ENCODE data around the gene OR10D3.

The OR10D3 gene

GRCh38 chr11:124194293-124195188, 11.4 kb downstream of the OR10D3 start:
- TF ChIP-seq, protein P1, sequence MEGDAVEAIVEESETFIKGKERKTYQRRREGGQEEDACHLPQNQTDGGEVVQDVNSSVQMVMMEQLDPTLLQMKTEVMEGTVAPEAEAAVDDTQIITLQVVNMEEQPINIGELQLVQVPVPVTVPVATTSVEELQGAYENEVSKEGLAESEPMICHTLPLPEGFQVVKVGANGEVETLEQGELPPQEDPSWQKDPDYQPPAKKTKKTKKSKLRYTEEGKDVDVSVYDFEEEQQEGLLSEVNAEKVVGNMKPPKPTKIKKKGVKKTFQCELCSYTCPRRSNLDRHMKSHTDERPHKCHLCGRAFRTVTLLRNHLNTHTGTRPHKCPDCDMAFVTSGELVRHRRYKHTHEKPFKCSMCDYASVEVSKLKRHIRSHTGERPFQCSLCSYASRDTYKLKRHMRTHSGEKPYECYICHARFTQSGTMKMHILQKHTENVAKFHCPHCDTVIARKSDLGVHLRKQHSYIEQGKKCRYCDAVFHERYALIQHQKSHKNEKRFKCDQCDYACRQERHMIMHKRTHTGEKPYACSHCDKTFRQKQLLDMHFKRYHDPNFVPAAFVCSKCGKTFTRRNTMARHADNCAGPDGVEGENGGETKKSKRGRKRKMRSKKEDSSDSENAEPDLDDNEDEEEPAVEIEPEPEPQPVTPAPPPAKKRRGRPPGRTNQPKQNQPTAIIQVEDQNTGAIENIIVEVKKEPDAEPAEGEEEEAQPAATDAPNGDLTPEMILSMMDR (IDR thresholded peaks at IDR 0.05; ENCODE audit: extremely low read depth, insufficient read depth, missing control alignments): no peak
- in situ Hi-C loops (cut with MboI; ENCODE audit: low pct_unique_long_range_greater_than_20kb, low sequenced_read_pairs, unreplicated experiment): no loop called here
- DNase-seq (ENCODE audit: low spot score): no peak

- DNase-seq (ENCODE audit: low spot score): peak; percentile 57
- in situ Hi-C loops (cut with MboI; ENCODE audit: low pct_unique_long_range_greater_than_20kb, low sequenced_read_pairs, unreplicated experiment): no loop called here
- TF ChIP-seq, protein P1 (IDR thresholded peaks at IDR 0.05; ENCODE audit: extremely low read depth, insufficient read depth, missing control alignments): peak; percentile 83
Observed at GRCh38 chr11:124195189-124195734, 12.1 kb downstream of the OR10D3 start.

DNA sequence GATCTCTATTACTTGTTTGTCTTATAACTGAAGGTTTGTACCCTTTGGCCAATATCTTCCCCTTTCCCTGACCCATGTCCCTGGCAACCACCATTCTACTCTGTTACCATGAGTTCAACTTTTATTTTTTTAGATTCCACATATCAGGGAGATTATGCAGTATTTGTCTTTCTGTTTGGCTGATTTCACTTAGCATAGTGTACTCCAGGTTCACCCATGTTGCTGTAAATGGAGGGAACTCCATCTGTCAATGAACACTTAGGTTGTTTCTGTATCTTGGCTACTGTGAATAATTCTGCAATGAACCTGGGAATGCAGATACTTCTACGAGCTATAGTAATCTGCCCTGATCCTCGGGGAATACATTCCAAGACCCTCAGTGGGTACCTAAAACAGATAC, 14.9 kb downstream of the OR10D3 start:
- no peak for DNase-seq (ENCODE audit: low spot score)
- TF ChIP-seq, protein P1 (IDR thresholded peaks at IDR 0.05; ENCODE audit: extremely low read depth, insufficient read depth, missing control alignments): no peak
- in situ Hi-C loops (cut with MboI; ENCODE audit: low pct_unique_long_range_greater_than_20kb, low sequenced_read_pairs, unreplicated experiment): no loop called here

DNA sequence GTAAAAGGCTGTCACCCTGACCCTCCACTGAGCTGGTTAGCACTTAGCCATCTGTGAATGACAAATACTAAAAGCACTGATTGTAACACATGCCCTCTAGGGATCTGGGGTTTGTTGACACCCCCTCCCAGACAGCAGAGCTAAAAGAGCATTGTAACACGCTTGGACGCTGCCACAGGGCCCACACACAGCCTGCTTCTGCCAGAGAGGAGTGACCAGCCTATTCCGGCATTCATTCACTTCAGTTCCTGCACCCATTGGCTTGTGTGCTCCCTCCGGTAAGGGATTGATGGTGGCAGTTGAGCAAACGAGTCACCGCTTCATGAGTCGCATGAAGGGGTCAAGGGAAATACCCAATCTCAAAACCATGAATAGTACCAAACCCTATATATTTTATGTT, 15.8 kb downstream of the OR10D3 start:
- in situ Hi-C loops (cut with MboI; ENCODE audit: low pct_unique_long_range_greater_than_20kb, low sequenced_read_pairs, unreplicated experiment): no loop called here
- TF ChIP-seq, protein P1 (IDR thresholded peaks at IDR 0.05; ENCODE audit: extremely low read depth, insufficient read depth, missing control alignments): no peak
- DNase-seq (ENCODE audit: low spot score): no peak

DNA sequence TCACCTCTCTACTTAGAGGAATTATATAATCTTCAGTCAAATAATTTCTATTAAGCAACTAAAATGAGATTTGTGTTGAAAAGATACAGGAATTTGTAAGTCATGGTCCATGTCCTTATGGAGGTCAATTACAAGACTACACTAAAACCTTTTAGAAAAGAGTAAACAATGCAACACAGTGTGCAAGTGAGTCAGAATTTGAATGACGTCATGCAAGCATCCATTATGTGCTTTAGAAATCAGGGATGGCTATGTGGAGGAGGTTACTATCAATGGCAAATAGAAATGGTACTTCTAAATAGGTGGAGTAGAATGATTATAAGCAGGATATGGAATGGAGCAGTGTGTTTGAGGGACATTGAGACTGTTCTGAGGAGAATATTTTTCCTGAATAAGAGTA, 16.6 kb downstream of the OR10D3 start:
- no peak for DNase-seq (ENCODE audit: low spot score)
- in situ Hi-C loops (cut with MboI; ENCODE audit: low pct_unique_long_range_greater_than_20kb, low sequenced_read_pairs, unreplicated experiment): no loop called here
- TF ChIP-seq, protein P1 (IDR thresholded peaks at IDR 0.05; ENCODE audit: extremely low read depth, insufficient read depth, missing control alignments): no peak

- DNase-seq (ENCODE audit: low spot score): no peak
- TF ChIP-seq, protein P1 (IDR thresholded peaks at IDR 0.05; ENCODE audit: extremely low read depth, insufficient read depth, missing control alignments): no peak
- in situ Hi-C loops (cut with MboI; ENCODE audit: low pct_unique_long_range_greater_than_20kb, low sequenced_read_pairs, unreplicated experiment): no loop called here
Observed at GRCh38 chr11:124200671-124201070, 17.5 kb downstream of the OR10D3 start.
